Neural progenitor cell (in vitro differentiated cells): ENCODE data around the gene SLCO6A1. TPM values are rescaled to one million over a fixed set of nuclear protein-coding genes. Genes with fewer than 3 reads are reported as not detected.

Source experiments
- DNase-seq: peaks from one replicate; pipeline ENCODE4 v3.0.0-alpha.2; 2016; ENCODE audit warnings: low spot score
- H2AFZ ChIP-seq: fragments of 200-600 bp; sonication (generic); replicated peaks from 2 replicates; pipeline ENCODE4 v1.6.1; 2016; ENCODE audit warnings: antibody characterized with exemption
- H3F3A ChIP-seq: fragments of 200-600 bp; sonication (generic); 2 replicates; pipeline ENCODE4 v1.6.1; 2016; ENCODE audit warnings: antibody characterized with exemption, low read depth
- H3K27ac ChIP-seq: fragments of 200-600 bp; sonication (generic); 2 replicates; pipeline ENCODE4 v1.5.1; 2016; ENCODE audit warnings: mild to moderate bottlenecking
- H3K27me3 ChIP-seq: fragments of 200-600 bp; sonication (generic); 2 replicates; pipeline ENCODE4 v1.6.1; 2016; ENCODE audit warnings: mild to moderate bottlenecking, moderate library complexity
- H3K36me3 ChIP-seq: fragments of 200-600 bp; sonication (generic); 2 replicates; pipeline ENCODE4 v1.5.1; 2016
- H3K4me1 ChIP-seq: fragments of 200-600 bp; sonication (generic); 2 replicates; pipeline ENCODE4 v1.6.1; 2016; ENCODE audit warnings: mixed run types
- H3K4me2 ChIP-seq: fragments of 200-600 bp; sonication (generic); 2 replicates; pipeline ENCODE4 v1.6.1; 2016
- H3K4me3 ChIP-seq: fragments of 200-600 bp; sonication (generic); 2 replicates; pipeline ENCODE4 v1.5.1; 2016
- H3K79me2 ChIP-seq: fragments of 200-600 bp; sonication (generic); 2 replicates; pipeline ENCODE4 v1.6.1; 2016; ENCODE audit warnings: low read depth
- H3K9ac ChIP-seq: fragments of 200-600 bp; sonication (generic); 2 replicates; pipeline ENCODE4 v1.6.1; 2016
- H3K9me3 ChIP-seq: fragments of 200-600 bp; sonication (generic); 2 replicates; pipeline ENCODE4 v1.5.1; 2016; ENCODE audit warnings: low read depth
- H4K20me1 ChIP-seq: fragments of 200-600 bp; sonication (generic); 2 replicates; pipeline ENCODE4 v1.6.1; 2016; ENCODE audit warnings: low read depth
- H3K27ac Mint-ChIP-seq: 3 replicates; pipeline ENCODE4 v1.8.0; 2021; ENCODE audit warnings: mixed read lengths
- H3K27me3 Mint-ChIP-seq: 2 replicates; pipeline ENCODE4 v1.8.0; 2022; ENCODE audit warnings: low read depth, mild to moderate bottlenecking, inconsistent platforms, moderate library complexity, mixed read lengths; ENCODE audit not compliant: insufficient read depth
- H3K36me3 Mint-ChIP-seq: 3 replicates; pipeline ENCODE4 v1.8.0; 2021; ENCODE audit warnings: mixed read lengths
- H3K4me1 Mint-ChIP-seq: 3 replicates; pipeline ENCODE4 v1.8.0; 2021; ENCODE audit warnings: mixed read lengths
- H3K4me3 Mint-ChIP-seq: 3 replicates; pipeline ENCODE4 v1.8.0; 2021; ENCODE audit warnings: mild to moderate bottlenecking, moderate library complexity, mixed read lengths
- H3K9me3 Mint-ChIP-seq: 3 replicates; pipeline ENCODE4 v1.8.0; 2020; ENCODE audit warnings: mixed read lengths
- EZH2 ChIP-seq: fragments of 200-600 bp; sonication (generic); IDR thresholded peaks from 2 replicates; pipeline ENCODE4 v1.6.1; 2017; ENCODE audit warnings: antibody characterized with exemption, mild to moderate bottlenecking, moderate library complexity
- EZH2phosphoT487 ChIP-seq: fragments of 200-600 bp; sonication (generic); IDR thresholded peaks from 2 replicates; pipeline ENCODE4 v1.6.1; 2017; ENCODE audit warnings: antibody characterized with exemption
- total RNA-seq: library from RNA; depleted of rRNA; stranded (reverse); fragments of >200 nt; gene quantifications from 2 replicates; pipeline ENCODE4 v1.2.3, GENCODE V29; 2015; ENCODE audit warnings: low replicate concordance
- TF ChIP-seq, protein P1 (sequence below): fragments of 200-600 bp; sonication (generic); IDR thresholded peaks from 2 replicates; pipeline ENCODE4 v1.5.1; 2017; ENCODE audit warnings: antibody characterized with exemption, mild to moderate bottlenecking

The SLCO6A1 gene
- total RNA-seq, 1 donor from 2014 or later: 0.51 TPM

DNA sequence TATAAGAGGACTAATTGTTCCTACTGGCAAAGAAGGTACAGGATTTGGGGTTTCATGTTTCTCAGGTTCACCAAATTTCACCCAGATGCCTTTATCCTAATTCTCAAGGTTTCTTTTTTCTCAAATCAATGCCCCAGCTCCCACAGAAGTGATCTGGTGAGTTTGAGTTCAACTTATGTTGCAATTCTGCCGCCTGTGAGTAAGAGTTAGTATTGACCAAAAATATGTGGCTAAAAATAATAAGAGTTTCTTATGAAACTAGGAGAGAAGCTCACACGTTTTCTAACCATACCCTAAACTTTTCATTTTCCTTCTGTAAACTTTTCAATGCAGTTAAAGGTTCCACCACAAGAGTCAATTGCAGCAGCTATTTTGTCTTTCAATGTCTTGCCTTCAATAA is 15.1 kb downstream of the SLCO6A1 start:
- H3K79me2 ChIP-seq: no peaks in the 10 kb centered on the region
- Mint-ChIP-seq H3K27me3 (no peaks in the 10 kb centered on the region), H3K36me3 (no peaks in the 10 kb centered on the region), H3K4me1 (no peaks in the 10 kb centered on the region), H3K4me3 (no peak overlapping the region), H3K9me3 (no peaks in the 10 kb centered on the region), H3K27ac (no peak overlapping the region)
- no peaks in the 10 kb centered on the region for H3K9me3 ChIP-seq
- H3K27ac ChIP-seq: no peak overlapping the region
- no peaks in the 10 kb centered on the region for H3K4me1 ChIP-seq
- H4K20me1 ChIP-seq: no peaks in the 10 kb centered on the region
- no peak for DNase-seq
- H3K4me3 ChIP-seq: no peak overlapping the region
- H3K36me3 ChIP-seq: no peaks in the 10 kb centered on the region
- H3K4me2 ChIP-seq: no peak overlapping the region
- no peaks in the 10 kb centered on the region for H3F3A ChIP-seq
- TF ChIP-seq, protein P1, sequence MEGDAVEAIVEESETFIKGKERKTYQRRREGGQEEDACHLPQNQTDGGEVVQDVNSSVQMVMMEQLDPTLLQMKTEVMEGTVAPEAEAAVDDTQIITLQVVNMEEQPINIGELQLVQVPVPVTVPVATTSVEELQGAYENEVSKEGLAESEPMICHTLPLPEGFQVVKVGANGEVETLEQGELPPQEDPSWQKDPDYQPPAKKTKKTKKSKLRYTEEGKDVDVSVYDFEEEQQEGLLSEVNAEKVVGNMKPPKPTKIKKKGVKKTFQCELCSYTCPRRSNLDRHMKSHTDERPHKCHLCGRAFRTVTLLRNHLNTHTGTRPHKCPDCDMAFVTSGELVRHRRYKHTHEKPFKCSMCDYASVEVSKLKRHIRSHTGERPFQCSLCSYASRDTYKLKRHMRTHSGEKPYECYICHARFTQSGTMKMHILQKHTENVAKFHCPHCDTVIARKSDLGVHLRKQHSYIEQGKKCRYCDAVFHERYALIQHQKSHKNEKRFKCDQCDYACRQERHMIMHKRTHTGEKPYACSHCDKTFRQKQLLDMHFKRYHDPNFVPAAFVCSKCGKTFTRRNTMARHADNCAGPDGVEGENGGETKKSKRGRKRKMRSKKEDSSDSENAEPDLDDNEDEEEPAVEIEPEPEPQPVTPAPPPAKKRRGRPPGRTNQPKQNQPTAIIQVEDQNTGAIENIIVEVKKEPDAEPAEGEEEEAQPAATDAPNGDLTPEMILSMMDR: no peak
- TF ChIP-seq EZH2 (no peak), EZH2phosphoT487 (no peak)
- H2AFZ ChIP-seq: no peak overlapping the region
- H3K27me3 ChIP-seq: no peaks in the 10 kb centered on the region
- no peak overlapping the region for H3K9ac ChIP-seq

DNA sequence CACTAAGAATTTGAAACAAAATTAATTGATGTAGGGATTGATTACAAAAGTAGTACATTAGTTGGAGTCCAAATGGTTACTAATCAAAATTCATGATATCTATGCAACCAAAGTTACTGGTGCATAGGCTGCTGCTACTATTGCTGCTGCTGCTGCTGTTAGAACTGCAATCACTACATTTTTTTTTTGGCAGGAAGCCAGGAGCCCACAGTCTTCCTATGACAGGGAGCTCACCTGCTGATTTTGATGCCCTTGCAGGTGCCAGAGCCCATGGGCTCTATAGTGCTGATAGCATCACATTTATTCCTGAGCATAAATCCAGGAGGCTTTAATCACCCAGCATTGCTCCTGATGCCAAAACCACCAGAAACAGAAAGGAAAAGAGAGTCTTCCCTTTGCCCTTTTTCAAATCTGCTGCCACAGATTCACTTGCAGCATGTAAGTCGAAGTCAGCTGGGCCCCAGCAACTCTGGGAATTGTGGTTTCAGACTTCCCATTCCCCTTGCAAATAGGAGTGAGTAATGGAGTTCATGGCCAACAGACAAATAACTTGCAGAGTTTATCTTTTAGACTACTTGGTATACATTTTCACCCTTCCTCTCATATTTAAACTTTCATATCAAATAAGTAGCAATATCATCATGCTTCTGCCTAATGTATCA is 17.6 kb downstream of the SLCO6A1 start:
- no peak overlapping the region for H3K4me2 ChIP-seq
- H3K9me3 Mint-ChIP-seq: no peaks in the 10 kb centered on the region
- no peaks in the 10 kb centered on the region for H3K4me1 ChIP-seq
- H3K4me3 Mint-ChIP-seq: no peak overlapping the region
- no peaks in the 10 kb centered on the region for H3K4me1 Mint-ChIP-seq
- H3K36me3 Mint-ChIP-seq: no peaks in the 10 kb centered on the region
- no peak overlapping the region for H3K9ac ChIP-seq
- no peaks in the 10 kb centered on the region for H3K36me3 ChIP-seq
- DNase-seq: no peak
- no peak for TF ChIP-seq EZH2phosphoT487
- TF ChIP-seq, protein P1: no peak
- TF ChIP-seq EZH2: no peak
- H4K20me1 ChIP-seq: no peaks in the 10 kb centered on the region
- no peak overlapping the region for H2AFZ ChIP-seq
- no peaks in the 10 kb centered on the region for H3K27me3 Mint-ChIP-seq
- H3F3A ChIP-seq: no peaks in the 10 kb centered on the region
- no peaks in the 10 kb centered on the region for H3K79me2 ChIP-seq
- H3K27ac Mint-ChIP-seq: no peak overlapping the region
- no peaks in the 10 kb centered on the region for H3K9me3 ChIP-seq
- H3K4me3 ChIP-seq: no peak overlapping the region
- no peaks in the 10 kb centered on the region for H3K27me3 ChIP-seq
- no peak overlapping the region for H3K27ac ChIP-seq

DNA sequence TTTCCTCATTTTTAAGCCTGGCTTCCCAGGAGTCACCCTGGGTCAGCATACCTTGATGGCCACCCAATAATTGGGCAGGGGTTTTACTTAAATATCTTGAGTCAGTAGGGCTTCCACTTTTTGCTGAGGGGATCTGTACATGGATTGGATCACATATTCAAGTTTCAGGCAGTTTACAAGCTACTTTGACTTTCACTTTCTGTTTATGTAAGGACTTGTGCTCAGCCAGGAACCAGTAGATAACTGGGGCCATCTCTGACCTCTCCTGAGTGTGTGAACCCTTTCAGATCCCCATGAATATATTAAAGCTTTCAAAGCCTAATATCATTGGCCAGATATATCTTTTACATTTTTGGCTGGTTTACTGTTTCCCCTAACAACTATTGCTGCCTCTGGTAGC is 45.1 kb downstream of the SLCO6A1 start:
- Histone ChIP-seq H3K36me3 (no peaks in the 10 kb centered on the region), H4K20me1 (no peaks in the 10 kb centered on the region), H3K79me2 (no peaks in the 10 kb centered on the region), H3K4me2 (no peak overlapping the region), H3K9me3 (peaks cover 3% of the 10 kb centered on the region), H2AFZ (no peak overlapping the region), H3K27ac (no peak overlapping the region), H3K4me3 (no peak overlapping the region), H3K9ac (no peak overlapping the region), H3F3A (no peaks in the 10 kb centered on the region), H3K27me3 (no peaks in the 10 kb centered on the region), H3K4me1 (no peaks in the 10 kb centered on the region)
- TF ChIP-seq EZH2phosphoT487: no peak
- no peak for TF ChIP-seq EZH2
- TF ChIP-seq, protein P1: no peak
- H3K4me3 Mint-ChIP-seq: no peak overlapping the region
- H3K27ac Mint-ChIP-seq: no peak overlapping the region
- DNase-seq: no peak
- no peaks in the 10 kb centered on the region for H3K27me3 Mint-ChIP-seq
- peaks cover 7% of the 10 kb centered on the region for H3K9me3 Mint-ChIP-seq
- H3K4me1 Mint-ChIP-seq: no peaks in the 10 kb centered on the region
- no peaks in the 10 kb centered on the region for H3K36me3 Mint-ChIP-seq
